T-cell (primary cell): ENCODE data around the gene CEP295NL. TPM values are rescaled to one million over a fixed set of nuclear protein-coding genes. Genes with fewer than 3 reads are reported as not detected.
"Not testable (repeated sequence)": the region's sequence is repeated elsewhere in the genome, so short reads cannot be mapped to it uniquely, and the experiment has no call there.

Experiments used
- ATAC-seq, 4 experiments: fragments of 200-7000 bp in 3 of 4; fragments of 150-1000 bp in 1 of 4; cut with Tn5 transposase; replicated peaks in 1 of 4; 1 replicate in 3 of 4; 2 replicates in 1 of 4; pipeline ENCODE4 v1.10.0; 2021; ENCODE audit warnings: moderate library complexity in 3 of 4, mild to moderate bottlenecking in 2 of 4, moderate number of reproducible peaks in 1 of 4
- CTCF ChIA-PET, 2 donors: fragments of 300-600 bp; sonication (Branson Sonifier 250); formaldehyde crosslinking; loops; one replicate each; lab custom pipeline; 2022; ENCODE audit warnings: antibody characterized with exemption in 2 of 2; lab: Charles Lee
- POLR2A ChIA-PET, 2 donors: fragments of 300-600 bp; sonication (Branson Sonifier 250); formaldehyde crosslinking; loops; one replicate each; lab custom pipeline; 2022; ENCODE audit warnings: antibody characterized with exemption in 2 of 2; lab: Charles Lee
- DNase-seq, 35 experiments: peaks; one replicate each; pipeline versions ENCODE4 v3.0.0 to v3.0.0-alpha.2; 2013 to 2023
- H3K27ac ChIP-seq: one replicate; pipeline ENCODE4 v1.5.1; 2013; ENCODE audit warnings: low read length
- H3K27me3 ChIP-seq, 2 experiments: replicated peaks in 1 of 2; 1 replicate in 1 of 2; 2 replicates in 1 of 2; pipeline versions ENCODE4 v1.6.1 to v1.7.0; 2013; ENCODE audit warnings: low read length in 1 of 2, mixed read lengths in 1 of 2; ENCODE audit not compliant: control insufficient read depth in 2 of 2, insufficient read depth in 2 of 2; ENCODE audit errors: extremely low read depth in 1 of 2
- H3K36me3 ChIP-seq, 2 donors: 1 replicate in 1 of 2; 2 replicates in 1 of 2; pipeline versions ENCODE4 v1.6.1 to v1.7.0; 2013; ENCODE audit warnings: low read length in 1 of 2; ENCODE audit not compliant: control insufficient read depth in 2 of 2, insufficient read depth in 1 of 2; ENCODE audit errors: extremely low read depth in 1 of 2
- H3K4me1 ChIP-seq, 2 experiments: 1 replicate in 1 of 2; 2 replicates in 1 of 2; pipeline versions ENCODE4 v1.6.1 to v1.7.0; 2013; ENCODE audit warnings: low read length in 2 of 2, mixed read lengths in 1 of 2; ENCODE audit not compliant: insufficient read depth in 2 of 2, control insufficient read depth in 1 of 2; ENCODE audit errors: extremely low read depth in 1 of 2
- H3K4me3 ChIP-seq, 2 donors: 1 replicate in 1 of 2; 2 replicates in 1 of 2; pipeline versions ENCODE4 v1.5.1 to v1.7.0; 2013; ENCODE audit warnings: mild to moderate bottlenecking in 2 of 2, low read length in 1 of 2, moderate library complexity in 1 of 2; ENCODE audit not compliant: control insufficient read depth in 1 of 2; ENCODE audit errors: extremely low read depth in 1 of 2
- H3K9me3 ChIP-seq: 2 replicates; pipeline ENCODE4 v1.7.0; 2013
- H3K27ac Mint-ChIP-seq, 2 donors: one replicate each; pipeline ENCODE4 v1.8.0; 2020 to 2021; ENCODE audit warnings: mild to moderate bottlenecking in 2 of 2, mixed read lengths in 2 of 2
- H3K27me3 Mint-ChIP-seq, 2 donors: one replicate each; pipeline ENCODE4 v1.8.0; 2021 to 2022; ENCODE audit warnings: mixed read lengths in 2 of 2
- H3K36me3 Mint-ChIP-seq: one replicate; pipeline ENCODE4 v1.8.0; 2021; ENCODE audit warnings: mixed read lengths
- H3K4me1 Mint-ChIP-seq, 3 donors: one replicate each; pipeline ENCODE4 v1.8.0; 2020 to 2022; ENCODE audit warnings: mixed read lengths in 3 of 3, mild to moderate bottlenecking in 1 of 3
- H3K4me3 Mint-ChIP-seq, 3 donors: one replicate each; pipeline ENCODE4 v1.8.0; 2020 to 2022; ENCODE audit warnings: mild to moderate bottlenecking in 3 of 3, mixed read lengths in 3 of 3, moderate library complexity in 3 of 3
- H3K9me3 Mint-ChIP-seq, 3 donors: one replicate each; pipeline ENCODE4 v1.8.0; 2020 to 2022; ENCODE audit warnings: mixed read lengths in 3 of 3
- WGBS: methylation state at CpG from one replicate; pipeline ENCODE4 v1.1.5; 2013; ENCODE audit warnings: missing lambda C conversion rate; ENCODE audit not compliant: insufficient coverage; 5-methylcytosine and 5-hydroxymethylcytosine counted together
- total RNA-seq, 35 experiments: library from RNA in 6 of 35; stranded (reverse) in 6 of 35; fragments of 120-200 nt in 1 of 35; gene quantifications; one replicate each; pipeline versions ENCODE4 v1.2.1 to v1.2.4 and lab custom pipeline; 2013 to 2026

CEP295NL gene
- total RNA-seq, 5 donors from 2014 or later (not counting 1 experiment from before 2014, with no cell fraction given) = 0.28 to 3.1 (median 0.41) TPM

GRCh38 chr17:78882540-78883088 is 20.4 kb downstream of the CEP295NL start:
- WGBS = 64% methylated on average over 10 of the region's 14 CpGs
- ChIA-PET POLR2A (no interaction called here), CTCF (no interaction called here)
- peak overlapping the region in 1 of 3 donors; percentile 44 for H3K4me3 Mint-ChIP-seq
- H3K36me3 ChIP-seq = no peaks in the 10 kb centered on the region
- peaks cover 24 to 27% (median 26%) of the 10 kb centered on the region in 3 donors for H3K4me1 Mint-ChIP-seq
- ATAC-seq (no peak), DNase-seq (peak in 1 of 35 experiments; percentile 23)
- no peak overlapping the region for H3K27ac ChIP-seq
- no peaks in the 10 kb centered on the region for H3K36me3 Mint-ChIP-seq
- H3K27me3 Mint-ChIP-seq = peaks cover 0 to 8% of the 10 kb centered on the region in 2 donors
- no peaks in the 10 kb centered on the region for H3K9me3 ChIP-seq
- H3K9me3 Mint-ChIP-seq = no peaks in the 10 kb centered on the region
- H3K4me3 ChIP-seq = no peak overlapping the region
- H3K27ac Mint-ChIP-seq = peak overlapping the region in 1 of 2 donors; percentile 61
- peaks cover 2 to 39% of the 10 kb centered on the region in 2 experiments for H3K4me1 ChIP-seq
- peaks cover 0 to 65% of the 10 kb centered on the region in 2 experiments for H3K27me3 ChIP-seq

GRCh38 chr17:78879635-78880186 is 23.3 kb downstream of the CEP295NL start:
- Histone ChIP-seq H3K4me1 (peaks cover 2 to 39% of the 10 kb centered on the region in 2 experiments), H3K36me3 (no peaks in the 10 kb centered on the region), H3K4me3 (peak overlapping the region; percentile 25 to 52), H3K27me3 (peaks cover 0 to 64% of the 10 kb centered on the region in 2 experiments), H3K9me3 (no peaks in the 10 kb centered on the region), H3K27ac (peak overlapping the region; percentile 19)
- no peaks in the 10 kb centered on the region for H3K36me3 Mint-ChIP-seq
- H3K27me3 Mint-ChIP-seq = peaks cover 0 to 19% of the 10 kb centered on the region in 2 donors
- no peaks in the 10 kb centered on the region for H3K9me3 Mint-ChIP-seq
- ATAC-seq (peak; percentile 49 to 74 (median 51)), DNase-seq (peak in 24 of 35 experiments; percentile 8 to 56 (median 23))
- CTCF ChIA-PET = no interaction called here
- 38% methylated on average over 20 of the region's 28 CpGs for WGBS
- peak overlapping the region; percentile 74 for H3K27ac Mint-ChIP-seq
- peaks cover 26 to 38% (median 27%) of the 10 kb centered on the region in 3 donors for H3K4me1 Mint-ChIP-seq
- POLR2A ChIA-PET = no interaction called here
- peak overlapping the region; percentile 61 to 71 (median 64) for H3K4me3 Mint-ChIP-seq

- Mint-ChIP-seq H3K4me3 (peak overlapping the region; percentile 61 to 71 (median 64)), H3K9me3 (no peaks in the 10 kb centered on the region), H3K27ac (peak overlapping the region; percentile 40 to 74), H3K27me3 (peaks cover 0 to 19% of the 10 kb centered on the region in 2 donors), H3K36me3 (no peaks in the 10 kb centered on the region), H3K4me1 (peaks cover 26 to 38% (median 27%) of the 10 kb centered on the region in 3 donors)
- no peak for ATAC-seq
- 89% methylated on average over 13 of the region's 14 CpGs for WGBS
- Histone ChIP-seq H3K27me3 (peaks cover 0 to 57% of the 10 kb centered on the region in 2 experiments), H3K4me3 (peak overlapping the region; percentile 25 to 52), H3K9me3 (no peaks in the 10 kb centered on the region), H3K36me3 (no peaks in the 10 kb centered on the region), H3K27ac (no peak overlapping the region), H3K4me1 (peaks cover 2 to 34% of the 10 kb centered on the region in 2 experiments)
- ChIA-PET POLR2A (interaction anchor here in 1 of 2 donors (0.7 kb wide), 1 partner anchor 13 kb away, joined by 3 read pairs; no protein-coding TSS in a partner anchor), CTCF (no interaction called here)
- DNase-seq = no peak
Measured at GRCh38 chr17:78878871-78879527, 24.0 kb downstream of the CEP295NL start.

- Histone ChIP-seq H3K36me3 (no peaks in the 10 kb centered on the region), H3K9me3 (no peaks in the 10 kb centered on the region), H3K27me3 (peaks cover 0 to 53% of the 10 kb centered on the region in 2 experiments), H3K4me3 (no peak overlapping the region), H3K4me1 (peaks cover 2 to 26% of the 10 kb centered on the region in 2 experiments), H3K27ac (no peak overlapping the region)
- Mint-ChIP-seq H3K36me3 (no peaks in the 10 kb centered on the region), H3K9me3 (no peaks in the 10 kb centered on the region), H3K4me1 (peaks cover 24 to 37% (median 26%) of the 10 kb centered on the region in 3 donors), H3K27me3 (peaks cover 0 to 19% of the 10 kb centered on the region in 2 donors), H3K4me3 (peak overlapping the region in 1 of 3 donors; percentile 64), H3K27ac (no peak overlapping the region)
- DNase-seq (no peak), ATAC-seq (no peak)
- CTCF ChIA-PET = no interaction called here
- 86% methylated on average over 15 of the region's 15 CpGs for WGBS
- POLR2A ChIA-PET = no interaction called here
Measured at GRCh38 chr17:78878261-78878660, 24.7 kb downstream of the CEP295NL start.

- ATAC-seq, H3K9me3 ChIP-seq, DNase-seq, POLR2A ChIA-PET, H3K9me3 Mint-ChIP-seq, H3K27ac ChIP-seq, H3K36me3 ChIP-seq, H3K4me3 Mint-ChIP-seq, CTCF ChIA-PET, H3K36me3 Mint-ChIP-seq, H3K27ac Mint-ChIP-seq, H3K4me3 ChIP-seq: not testable (repeated sequence)
- Histone ChIP-seq H3K27me3 (peaks cover 0 to 41% of the 10 kb centered on the region in 2 experiments), H3K4me1 (peaks cover 2 to 18% of the 10 kb centered on the region in 2 experiments)
- WGBS = 89% methylated on average over 4 of the region's 8 CpGs
- Mint-ChIP-seq H3K27me3 (peaks cover 0 to 16% of the 10 kb centered on the region in 2 donors), H3K4me1 (peaks cover 17 to 34% (median 17%) of the 10 kb centered on the region in 3 donors)
Measured at GRCh38 chr17:78876954-78877517, 26.0 kb downstream of the CEP295NL start.

- 63% methylated on average over 5 of the region's 7 CpGs for WGBS
- Mint-ChIP-seq H3K36me3 (no peaks in the 10 kb centered on the region), H3K27ac (no peak overlapping the region), H3K9me3 (no peaks in the 10 kb centered on the region), H3K4me3 (no peak overlapping the region), H3K4me1 (peaks cover 17 to 34% (median 17%) of the 10 kb centered on the region in 3 donors), H3K27me3 (peaks cover 0 to 16% of the 10 kb centered on the region in 2 donors)
- H3K27me3 ChIP-seq = peaks cover 0 to 38% of the 10 kb centered on the region in 2 experiments
- no peak overlapping the region for H3K27ac ChIP-seq
- ATAC-seq (no peak), DNase-seq (no peak)
- CTCF ChIA-PET = no interaction called here
- peaks cover 2 to 18% of the 10 kb centered on the region in 2 experiments for H3K4me1 ChIP-seq
- POLR2A ChIA-PET = no interaction called here
- no peak overlapping the region for H3K4me3 ChIP-seq
- no peaks in the 10 kb centered on the region for H3K36me3 ChIP-seq
- no peaks in the 10 kb centered on the region for H3K9me3 ChIP-seq
Measured at GRCh38 chr17:78876094-78876597, 26.9 kb downstream of the CEP295NL start.
